Embryonic facial prominence (tissue), 1 donor: ENCODE results near the gene DCDC2C.
"Not testable (repeated sequence)": the region's sequence is repeated elsewhere in the genome, so short reads cannot be mapped to it uniquely, and the experiment has no call there.

ENCODE experiments used
- DNase-seq: peaks from one replicate; pipeline ENCODE4 v3.0.0-alpha.2; 2016; ENCODE audit errors: extremely low spot score

The DCDC2C gene, protein sequence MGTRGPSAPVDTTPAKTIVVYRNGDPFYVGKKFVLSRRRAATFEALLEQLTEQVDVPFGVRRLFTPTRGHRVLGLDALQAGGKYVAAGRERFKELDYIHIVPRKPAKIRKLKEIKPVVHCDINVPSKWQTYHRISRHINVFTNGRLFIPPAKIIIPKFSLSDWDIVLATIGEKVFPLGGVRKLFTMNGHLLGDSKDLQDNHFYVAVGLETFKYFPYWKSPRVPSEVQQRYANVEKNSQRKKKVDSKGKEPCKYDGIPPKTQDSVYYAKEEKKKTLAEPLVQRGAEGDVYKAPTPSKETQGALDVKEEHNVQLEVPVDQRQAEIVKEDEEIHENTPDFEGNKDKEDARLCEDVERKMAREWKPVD

DNA sequence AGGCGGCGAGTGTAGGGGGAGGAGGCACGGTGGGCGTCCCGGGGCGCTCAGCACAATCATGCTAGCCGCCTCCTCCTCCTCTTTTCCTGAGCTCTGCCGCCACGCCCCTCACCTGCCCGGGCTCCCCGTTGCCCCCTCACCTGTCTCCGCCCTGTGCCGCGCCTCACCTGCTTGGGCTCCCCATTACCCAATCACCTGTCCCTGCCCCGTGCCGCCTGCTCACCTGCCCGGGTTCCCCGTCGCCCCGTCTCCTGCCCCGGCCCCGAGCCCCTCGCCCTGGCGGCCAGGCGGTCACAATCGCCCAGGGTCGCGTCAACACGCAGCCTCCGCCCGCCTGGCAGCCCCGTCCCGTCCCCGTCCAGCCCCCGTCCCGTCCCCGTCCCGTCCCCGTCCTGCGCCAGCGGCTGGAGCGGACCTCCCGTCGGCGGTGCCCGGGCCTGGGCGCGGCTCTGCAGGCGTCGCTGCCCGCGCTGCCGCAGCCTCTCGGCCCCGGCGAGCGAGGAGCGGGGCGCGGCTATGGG lies at the start of gene DCDC2C:
Gene DCDC2C, plus strand, starts transcription at position 340 of the 521 bp plus-strand sequence. Its CDS starts 177 bp downstream, at position 517.
- DNase-seq: no peak

DNA sequence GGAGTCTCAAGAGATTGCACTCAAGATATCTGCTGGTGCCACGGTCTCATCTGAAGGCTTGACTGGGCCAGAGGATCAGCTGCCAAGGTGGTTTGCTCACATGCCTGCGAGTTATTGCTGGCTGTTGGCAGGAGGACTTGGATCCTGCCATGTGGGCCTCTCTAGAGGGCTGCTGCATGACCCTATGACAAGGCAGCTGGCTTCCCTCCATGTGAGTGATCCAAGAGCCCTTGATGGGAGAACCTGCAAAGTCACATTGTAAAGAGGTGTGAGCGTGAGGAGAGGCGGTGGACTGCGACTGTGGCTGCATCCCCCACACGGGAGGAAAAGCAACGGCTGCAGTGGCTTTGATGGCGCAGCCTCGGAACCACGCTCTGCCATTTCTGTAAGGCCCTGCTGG lies 49.4 kb upstream of the DCDC2C start:
- DNase-seq: no peak

DNA sequence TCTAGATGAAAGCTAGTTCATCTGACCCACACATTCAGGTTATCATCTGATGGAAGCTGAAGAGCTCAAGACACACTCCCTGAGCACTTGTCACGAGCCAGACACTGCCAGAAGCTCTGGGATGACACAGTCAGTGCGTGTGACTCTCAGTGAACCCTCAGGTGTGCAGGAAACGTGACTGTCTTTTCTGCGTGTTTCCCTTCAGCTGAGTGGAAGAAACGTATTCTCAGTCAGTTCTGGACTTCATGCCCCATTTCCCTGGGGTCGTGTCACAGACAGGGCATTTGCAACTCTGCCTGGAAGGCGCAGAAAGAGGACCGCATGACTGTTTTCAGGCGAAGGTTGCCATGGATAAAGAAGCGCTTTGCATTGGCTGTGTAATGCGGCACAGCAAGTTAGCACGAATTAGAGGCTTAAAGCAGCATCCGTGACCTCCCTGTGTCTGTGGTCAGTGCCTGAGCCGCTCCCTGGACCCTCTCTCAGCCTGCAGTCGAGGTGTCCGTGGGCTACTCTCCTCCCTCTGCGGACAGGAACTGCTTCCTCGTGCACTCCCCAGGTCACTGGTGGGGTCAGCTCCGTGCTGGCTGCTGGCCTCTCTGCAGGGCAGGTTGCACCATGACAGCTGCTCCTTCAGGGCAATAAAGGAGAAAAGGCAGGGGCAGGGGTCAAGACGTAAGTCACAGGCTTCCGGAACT lies 48.7 kb upstream of the DCDC2C start:
- DNase-seq: no peak

DNA sequence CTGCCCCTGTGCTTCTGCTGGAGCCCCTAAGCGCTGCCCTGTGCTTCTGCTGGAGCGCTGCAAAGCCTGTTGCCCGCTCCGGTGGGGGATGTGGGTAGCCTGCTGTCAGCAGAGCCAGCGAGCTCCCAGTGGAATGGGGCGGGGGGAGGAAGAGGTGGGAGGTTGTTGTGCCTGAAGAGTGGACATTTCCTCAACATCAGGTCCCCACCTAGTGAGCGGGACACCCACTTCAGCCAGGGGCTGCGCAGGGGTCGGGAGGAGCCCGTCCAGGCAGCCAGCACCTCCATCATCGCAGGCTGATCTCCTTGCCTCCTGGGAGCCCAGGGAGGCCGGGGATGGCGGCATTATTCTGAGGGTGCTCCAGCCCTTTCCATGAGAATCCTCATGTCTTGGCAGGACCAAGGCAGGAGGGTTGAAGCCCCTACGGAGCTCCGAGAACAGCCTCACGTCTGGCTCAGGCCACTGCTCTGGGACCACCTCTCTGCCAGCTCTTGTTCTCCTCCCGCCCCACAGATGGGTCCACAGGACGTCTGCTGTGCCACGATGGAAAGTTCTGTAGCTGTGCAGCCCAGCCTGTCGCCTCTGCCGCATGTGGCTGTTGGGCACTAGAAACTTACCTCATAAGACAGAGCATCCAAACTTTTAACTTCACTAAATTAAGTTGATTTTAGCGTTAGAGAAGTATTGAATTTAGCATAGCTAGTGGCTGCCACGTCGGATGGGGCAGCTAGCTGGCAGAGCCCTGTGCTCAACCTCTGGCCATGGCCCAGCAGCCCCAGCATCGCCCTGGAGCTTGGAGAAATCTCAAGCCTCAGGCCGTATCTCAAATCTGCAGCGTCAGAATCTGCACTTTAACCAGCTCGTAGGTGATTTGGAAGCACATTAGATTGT lies 47.3 kb upstream of the DCDC2C start:
- no peak for DNase-seq

DNA sequence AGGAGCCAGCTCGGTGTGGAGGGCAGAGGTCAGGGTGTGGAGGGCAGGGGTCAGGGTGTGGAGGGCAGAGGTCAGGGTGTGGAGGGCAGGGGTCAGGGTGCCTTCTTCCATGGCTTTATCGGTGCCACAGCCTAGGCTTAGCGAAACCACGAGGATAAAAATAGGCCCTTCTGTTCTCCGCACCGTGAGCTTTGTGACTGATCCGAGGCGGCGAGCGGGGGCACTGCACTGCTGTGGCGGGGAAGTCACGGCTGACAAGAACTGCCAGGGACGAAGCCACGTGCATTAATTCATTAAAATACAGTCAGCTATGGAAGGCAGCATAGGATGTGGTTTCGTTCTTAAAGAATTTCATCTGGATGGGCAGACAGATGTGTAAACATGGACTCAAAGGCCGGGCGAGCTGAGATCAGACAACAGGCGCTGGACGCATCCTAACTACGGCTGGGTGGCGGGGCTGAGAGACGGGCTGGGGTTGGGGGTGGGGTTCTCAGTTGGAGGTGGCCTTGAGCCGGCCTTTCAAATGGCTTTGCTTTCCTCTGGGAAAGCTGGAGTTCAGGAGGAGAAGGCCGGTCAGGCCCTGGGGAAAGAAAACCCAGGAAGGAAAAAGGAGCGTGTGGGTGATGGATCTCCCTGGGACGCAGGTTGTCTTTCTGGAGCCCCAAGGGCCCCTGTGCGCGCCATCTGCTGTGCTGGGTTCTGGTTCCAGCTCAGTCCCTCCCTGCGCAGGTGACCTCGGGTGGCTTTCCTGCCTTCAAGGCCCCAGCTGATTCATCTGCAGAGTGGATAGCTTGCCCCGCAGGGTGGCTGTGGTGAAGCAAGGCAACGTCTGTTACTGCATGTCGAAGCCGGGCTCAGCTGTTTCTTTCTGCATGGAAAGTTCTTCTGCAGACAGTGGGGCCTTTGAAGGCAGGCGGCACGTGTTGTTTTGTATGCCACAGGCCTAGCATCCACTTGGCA lies 46.3 kb upstream of the DCDC2C start:
- peak; percentile 36 for DNase-seq

DNA sequence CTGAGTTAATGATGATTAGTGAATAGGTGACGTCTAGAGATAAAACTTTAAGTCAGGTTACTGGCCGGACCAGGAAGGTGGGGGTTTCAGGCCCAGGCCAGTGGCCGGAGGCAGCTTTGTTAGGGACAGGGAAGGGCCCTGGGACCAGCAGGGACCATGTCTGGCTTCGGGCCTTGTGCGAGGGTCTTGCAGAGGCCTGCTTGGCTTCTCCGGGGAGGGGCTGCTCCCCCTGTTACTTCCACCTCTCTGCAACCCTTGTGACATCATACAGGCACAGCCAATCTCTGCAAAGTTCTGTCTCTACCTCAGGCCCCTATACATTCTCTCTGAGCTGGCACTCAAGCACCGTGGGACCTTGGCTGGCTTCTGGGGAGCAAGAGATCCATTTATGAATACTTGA lies 45.5 kb upstream of the DCDC2C start, which contains the start of gene ALLC:
Gene ALLC, plus strand, starts transcription at position 320 of the 400 bp plus-strand sequence. CDS start 12,958 bp downstream, outside the sequence.
- DNase-seq: no peak

DNA sequence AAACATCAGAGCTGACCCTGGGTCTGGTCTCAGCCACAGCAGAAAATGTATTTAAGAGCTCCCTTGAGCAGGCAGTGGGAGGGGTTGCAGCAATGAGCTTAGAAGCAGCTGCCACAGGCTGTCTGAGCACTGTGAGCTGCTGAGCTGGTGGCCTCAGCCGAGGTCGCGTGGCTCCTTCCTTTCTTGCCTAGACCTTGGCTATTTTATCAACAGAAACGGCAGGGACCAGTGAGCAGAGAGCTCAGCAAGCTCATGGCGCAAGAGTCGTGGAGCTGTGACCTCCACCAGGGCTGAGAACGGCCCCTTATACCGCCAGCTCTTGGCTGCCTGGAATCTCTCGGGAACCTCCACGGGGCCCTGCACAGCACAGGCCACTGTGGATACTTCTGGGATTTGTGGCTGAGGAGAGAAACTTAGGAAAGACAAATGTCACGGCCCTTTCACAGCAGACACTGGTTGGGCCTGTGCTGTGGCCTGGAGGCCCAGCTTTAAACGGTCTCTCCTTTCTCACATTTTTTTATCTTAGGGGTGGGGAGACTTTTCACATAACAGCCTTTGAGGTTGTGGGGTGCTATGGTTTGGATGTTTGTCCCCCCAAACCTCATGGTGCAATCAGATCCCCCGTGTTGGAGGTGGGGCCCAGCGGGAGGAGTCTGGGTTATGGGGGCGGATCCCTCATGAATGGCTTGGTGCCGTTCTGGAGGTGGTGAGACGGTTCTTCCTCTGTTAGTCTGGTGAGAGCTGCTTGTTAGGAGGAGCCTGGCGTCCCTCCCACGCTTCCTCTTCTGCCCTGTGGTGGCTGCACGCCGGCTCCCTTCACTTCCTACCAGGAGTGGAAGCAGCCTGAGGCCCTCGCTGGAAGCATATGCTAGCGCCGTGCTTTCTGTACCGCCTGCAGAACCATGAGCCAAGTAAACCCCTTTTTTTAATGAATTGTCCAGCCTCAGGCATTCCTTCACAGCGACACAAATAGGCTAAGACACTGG lies 43.6 kb upstream of the DCDC2C start:
- DNase-seq: no peak

DNA sequence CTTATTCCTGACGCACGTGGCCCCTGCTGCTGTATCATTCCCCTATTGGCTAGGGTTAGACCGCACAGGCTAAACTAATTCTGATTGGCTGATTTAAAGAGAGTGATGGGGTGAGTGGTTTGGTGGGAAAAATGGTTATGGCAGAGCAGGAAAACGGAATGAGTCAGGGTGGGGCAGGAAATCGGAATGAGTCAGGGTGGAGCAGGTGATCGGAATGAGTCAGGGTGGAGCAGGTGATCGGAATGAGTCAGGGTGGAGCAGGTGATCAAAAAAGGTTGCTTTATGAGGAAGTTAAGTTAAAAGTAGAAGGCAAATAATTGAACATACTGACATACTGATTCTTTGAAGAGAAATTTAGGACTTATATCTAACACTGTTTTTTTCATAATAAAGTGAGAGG lies 42.7 kb upstream of the DCDC2C start:
- DNase-seq: not testable (repeated sequence)

DNA sequence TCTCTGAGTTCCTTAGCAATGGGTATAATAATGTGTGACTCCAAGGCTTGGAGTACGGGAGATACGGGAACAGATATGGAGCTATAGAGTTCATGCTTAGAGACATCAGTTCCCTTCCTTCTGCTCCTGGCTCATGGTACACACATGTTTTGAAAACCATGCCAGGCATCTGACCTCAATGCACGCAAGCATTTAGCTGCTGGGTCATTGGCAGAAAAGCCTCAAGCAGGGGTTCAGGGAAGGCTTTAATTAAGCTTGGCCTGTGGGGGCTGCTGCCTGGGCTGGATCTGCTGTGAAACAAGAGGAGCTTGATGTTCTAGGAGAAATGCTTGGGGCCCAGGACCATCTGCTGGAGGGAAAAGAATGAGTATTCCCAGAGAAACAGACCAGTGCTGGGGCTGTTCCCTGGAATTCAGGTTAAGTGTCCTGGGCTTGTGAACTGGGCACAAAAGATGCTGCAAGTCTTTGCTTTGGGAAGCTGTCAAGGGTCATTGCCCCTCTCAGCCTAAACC lies 42.2 kb upstream of the DCDC2C start:
- DNase-seq: no peak

DNA sequence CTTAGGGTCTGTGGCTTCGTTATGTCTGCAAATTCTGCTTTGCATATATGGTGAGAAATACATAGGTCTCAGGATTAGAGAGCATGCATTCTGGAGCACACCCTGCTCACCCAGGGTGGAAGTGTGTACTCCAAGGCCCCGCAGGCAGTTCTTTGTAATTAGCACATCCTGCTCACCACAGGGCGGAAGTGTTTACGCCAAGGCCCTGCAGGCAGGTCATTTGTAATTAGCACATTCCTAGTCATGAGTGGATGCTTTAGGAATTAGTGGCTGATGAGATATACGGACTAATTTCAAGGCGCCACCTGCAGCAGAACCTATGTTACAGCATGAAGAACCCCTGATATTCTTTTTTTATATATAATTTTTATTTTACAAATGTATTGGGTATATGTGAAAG lies 41.1 kb upstream of the DCDC2C start:
- no peak for DNase-seq

DNA sequence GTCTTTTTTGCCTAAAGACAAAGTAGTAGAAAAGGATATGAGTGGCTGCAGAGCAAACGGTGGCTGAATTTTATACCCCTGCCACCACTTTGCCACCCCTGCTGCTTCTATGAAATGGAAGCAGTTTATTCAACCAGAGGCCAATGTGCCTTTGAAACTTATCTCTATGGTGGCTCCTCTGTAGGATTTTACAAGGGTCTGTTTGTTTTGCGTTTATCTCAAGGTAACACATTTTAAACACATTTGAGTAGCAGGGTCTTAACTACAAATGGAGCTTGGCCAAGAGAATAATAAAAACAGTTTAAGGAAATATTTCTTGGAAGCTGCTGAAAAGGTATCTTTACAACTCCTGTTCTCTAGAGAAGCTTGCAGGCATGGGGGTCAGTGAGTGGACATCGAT lies 39.3 kb upstream of the DCDC2C start:
- DNase-seq: no peak

DNA sequence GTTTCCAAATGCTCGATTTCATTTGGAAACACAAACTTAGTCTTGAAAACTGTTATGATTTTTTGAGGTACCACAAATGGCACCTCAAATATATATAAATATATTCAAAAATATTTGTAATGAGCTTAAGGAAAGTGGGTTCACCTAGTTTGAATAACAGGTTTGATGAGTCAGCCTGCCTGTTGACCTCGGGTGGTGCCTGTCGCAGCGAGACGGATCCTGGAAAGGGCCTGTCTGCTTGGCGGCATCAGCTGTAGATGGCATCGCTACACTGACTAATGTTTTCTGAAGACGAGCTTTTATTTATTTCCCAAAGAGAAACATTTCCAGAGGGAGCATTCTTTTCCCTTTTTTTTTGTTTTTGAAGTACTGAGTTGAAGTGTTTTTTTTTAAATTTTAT lies 38.5 kb upstream of the DCDC2C start:
- DNase-seq: no peak

DNA sequence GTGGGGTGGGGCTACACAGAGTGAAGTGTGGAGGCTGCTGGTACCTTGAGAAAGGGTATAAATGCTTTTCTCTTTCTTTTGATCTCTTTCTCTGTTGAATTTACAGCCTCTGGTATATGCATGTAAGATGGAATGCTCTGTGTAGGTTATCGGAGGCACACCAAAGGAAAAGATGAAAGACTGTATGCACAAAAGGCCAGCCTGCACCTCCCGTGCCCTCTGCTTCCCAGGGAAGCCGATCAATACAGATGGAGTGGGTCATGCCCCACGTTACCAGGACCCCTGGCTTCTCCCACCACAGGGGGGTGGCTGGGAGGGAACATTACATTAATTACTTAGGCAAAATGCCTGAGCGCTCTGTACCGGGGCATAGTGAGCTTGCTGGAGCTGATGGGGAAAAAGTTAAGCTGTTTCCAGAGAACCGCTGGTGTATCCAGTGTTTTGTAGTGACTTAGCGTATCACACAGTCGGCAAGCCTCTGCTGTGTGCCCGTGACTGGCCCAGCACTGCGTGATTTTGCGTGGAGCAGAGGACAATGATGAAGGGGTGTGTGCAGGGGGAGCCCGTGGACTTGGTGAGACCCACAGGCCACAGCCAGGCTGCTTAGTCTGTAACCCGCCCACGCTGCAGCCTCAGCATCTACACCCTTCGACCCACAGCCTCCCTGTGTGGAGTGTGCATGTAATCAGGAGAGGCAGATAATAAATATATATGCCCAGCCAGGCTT lies 37.3 kb upstream of the DCDC2C start:
- DNase-seq: no peak

DNA sequence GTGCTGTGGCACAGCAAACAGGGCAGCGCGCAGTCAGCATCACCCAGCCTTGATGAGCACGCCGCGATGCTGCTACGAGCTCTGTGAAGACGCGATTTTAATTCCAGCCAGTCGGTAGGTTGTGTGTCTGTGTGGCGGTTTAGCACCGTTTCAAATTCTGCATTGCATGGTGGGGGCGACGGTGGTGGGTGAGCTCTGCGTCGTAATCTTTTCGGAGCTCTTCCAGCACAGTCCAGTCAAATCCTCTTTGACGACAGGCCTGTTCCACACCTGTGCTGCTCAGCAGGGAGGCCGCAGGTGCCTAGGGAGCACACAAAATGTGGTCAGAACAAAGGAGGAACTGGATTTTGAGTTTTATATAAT lies 36.8 kb upstream of the DCDC2C start:
- no peak for DNase-seq

DNA sequence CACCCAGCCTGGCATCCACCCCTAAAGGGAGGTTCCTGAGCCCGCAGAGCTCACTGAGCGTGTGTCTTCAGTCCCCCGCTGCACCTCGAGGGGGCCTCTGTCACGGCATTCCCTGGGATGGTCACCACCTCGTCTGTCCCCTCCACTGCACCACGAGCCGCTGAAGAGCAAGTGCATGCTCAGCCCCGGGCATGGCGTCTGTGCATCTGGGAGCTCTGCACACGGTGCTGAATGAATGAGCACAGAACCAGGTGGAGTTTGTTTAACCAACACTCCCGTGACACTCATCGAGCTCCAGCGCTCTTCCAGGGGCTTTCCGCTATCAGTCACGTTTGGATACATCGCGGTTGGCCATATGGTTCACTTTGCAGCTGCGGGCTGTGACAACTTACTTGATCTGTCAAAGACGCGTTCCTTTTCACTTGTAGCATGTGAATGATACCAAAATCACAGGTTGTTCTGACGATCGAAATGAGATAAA lies 36.2 kb upstream of the DCDC2C start:
- no peak for DNase-seq

DNA sequence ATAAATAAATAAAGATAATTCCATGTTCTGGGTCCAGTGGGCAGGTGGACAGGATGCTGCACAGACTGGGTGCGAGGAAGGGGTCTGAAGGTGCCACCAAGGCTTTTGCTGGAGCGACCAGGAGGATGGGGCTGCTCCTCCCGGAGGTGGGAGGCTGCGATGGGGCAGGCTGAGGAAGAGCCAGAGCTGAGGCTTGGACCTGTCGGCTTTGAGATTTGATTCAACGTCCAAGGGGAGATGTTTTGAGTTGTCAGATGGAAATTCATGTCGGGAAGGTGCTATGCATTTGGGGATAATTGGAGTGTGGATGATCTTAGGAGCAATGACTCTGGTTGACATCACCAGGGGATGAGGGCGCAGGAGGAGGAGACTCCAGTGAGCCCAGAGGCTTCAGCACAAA lies 33.7 kb upstream of the DCDC2C start:
- DNase-seq: no peak

DNA sequence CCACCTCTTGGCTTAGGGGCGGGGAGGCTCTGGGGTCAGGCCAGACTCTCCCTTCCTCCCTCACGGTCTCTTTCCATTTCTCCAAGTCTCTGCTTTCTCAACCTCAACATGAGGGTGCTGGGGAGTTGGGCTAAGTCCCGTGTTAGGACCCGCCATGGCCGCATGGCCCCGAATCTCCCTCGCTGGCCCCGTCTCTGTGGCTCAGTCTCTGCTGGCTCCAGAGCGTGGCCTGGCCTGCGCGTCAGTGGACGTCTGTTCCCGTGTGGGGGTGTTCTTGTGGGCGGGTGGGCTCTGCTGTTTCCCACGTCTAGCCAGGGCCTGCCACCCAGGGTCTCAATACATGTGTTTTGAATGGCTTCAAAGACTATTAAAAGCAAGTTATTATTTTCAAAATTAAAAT lies 33.0 kb upstream of the DCDC2C start:
- no peak for DNase-seq

DNA sequence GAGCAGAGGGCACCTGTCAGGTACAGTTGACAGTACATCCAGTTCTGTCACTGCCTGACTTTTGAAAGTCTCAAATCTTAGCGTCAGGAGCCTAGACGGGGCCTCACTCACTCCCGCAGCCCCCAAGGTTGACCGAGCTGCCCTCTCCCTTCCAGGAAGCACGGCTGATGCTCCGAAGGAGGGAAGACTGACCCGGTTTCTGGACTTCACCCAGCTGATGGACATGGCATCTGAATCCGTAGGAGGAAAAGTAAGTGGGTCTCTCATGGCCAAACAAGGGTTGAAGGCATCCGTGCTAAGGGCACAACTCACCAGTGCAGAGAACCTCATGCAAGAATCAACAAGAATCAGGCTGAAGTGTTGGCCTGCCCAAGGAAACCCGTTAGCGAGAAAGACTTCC lies 32.4 kb upstream of the DCDC2C start:
- DNase-seq: no peak
